HG03575 (cell line): ENCODE data around the gene ITPA.

Experiments
- ATAC-seq: cut with Tn5 transposase; IDR thresholded peaks from one replicate; pipeline ENCODE4 v1.9.1; 2021; ENCODE audit not compliant: unreplicated experiment, insufficient number of reproducible peaks, low FRiP score; ENCODE audit errors: extremely low read depth

ITPA gene

GRCh38 chr20:3237011-3237957, 28.0 kb downstream of the ITPA start:
- no peak for ATAC-seq

DNA sequence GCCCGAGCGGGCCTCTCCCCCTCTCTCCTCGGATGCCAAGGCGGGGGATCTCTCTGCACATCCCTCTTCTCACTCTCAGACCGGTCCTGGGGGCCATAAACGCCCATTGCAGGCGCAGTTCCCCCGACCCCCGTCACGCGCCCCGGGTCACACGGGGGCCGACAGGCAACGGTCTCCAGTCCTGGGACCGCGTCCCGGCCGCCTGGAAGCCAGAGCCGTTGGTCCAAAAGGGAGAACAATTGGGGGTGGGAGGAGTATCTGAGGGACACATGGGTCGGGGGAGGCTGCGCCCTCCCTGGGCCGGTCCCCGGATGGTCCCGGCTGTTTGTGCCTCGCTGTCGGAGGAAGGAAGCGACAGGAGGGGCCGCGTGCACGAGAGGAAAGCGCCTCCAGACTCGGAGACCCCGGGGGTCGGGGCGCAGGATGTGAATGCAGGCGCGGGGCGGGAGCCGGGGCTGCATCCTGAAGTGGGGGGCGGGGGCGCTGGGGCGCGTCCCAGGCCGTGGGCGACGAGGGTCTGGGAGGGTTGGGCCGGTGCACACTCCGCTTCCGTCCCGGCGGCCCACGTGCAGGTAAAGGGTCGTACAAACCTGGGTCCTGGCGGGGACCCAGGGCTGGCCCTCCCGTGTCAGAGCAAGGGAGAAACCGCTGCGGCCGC, 28.8 kb downstream of the ITPA start:
- ATAC-seq, result no peak

DNA sequence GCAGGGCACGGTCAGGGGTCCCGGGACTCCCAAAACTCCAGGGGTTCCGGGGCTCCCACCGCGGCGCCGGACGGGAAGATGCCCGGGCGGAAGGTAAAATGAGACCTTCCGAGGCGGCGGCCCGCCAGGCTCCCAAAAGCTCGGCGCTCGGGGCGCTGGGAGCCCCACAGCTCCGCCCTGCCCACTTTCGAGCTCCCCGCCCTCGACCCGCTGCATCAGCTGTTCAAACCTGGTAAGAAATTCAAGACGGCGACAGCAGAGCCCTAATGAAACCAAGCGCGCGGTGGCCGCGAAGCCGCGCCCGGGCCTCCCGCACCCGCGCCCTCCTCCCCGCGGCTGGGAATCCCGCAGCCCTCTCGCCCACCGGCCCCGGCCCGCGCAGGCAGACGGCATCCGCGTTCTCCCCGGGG, 29.3 kb downstream of the ITPA start:
- ATAC-seq, result no peak

DNA sequence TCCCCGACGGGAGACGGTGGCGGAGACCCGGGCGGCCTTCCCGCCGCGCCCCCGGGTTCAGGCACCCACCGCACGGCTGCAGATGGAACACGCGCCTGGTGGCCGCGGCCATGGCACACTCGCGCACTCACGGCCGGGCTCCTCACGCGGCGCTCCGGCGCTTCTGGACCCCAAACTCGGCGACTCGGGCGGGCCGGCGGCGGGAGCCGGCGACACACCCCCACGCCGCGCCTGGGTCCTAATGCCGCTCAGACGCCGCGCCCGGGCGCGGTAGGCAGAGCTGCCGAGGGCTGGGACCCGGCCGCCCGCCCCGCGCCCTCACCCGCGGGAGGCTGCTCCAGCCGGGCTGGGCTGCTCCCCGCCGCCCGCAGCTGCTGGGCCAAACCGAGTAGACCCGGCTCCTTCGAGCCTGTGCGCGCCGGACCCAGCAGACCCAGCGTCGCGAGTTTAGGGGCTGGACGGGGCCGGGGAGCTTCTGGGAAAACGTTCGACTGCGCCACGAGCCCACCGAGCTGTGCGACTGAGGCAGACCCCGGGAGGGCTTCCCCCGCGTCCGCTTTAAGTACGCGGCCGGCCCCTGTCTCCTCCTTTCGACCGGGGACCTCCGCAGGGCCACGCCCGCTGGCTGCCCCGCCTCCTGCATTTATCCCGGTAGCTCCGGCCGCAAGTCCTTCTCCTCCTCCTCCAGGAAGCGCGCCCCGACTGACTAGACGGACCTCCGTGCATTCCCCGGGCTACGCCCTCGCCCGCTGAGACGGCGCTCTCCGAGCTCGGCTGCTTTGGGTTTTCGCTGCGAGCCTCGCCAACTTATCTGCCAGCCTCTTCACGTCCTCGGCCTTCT, 29.9 kb downstream of the ITPA start, which contains the start of gene SLC4A11:
SLC4A11 (minus strand) TSS at position 165 of the 841 bp plus-strand sequence; CDS start at position 112, 53 bp downstream.
- ATAC-seq, result no peak

DNA sequence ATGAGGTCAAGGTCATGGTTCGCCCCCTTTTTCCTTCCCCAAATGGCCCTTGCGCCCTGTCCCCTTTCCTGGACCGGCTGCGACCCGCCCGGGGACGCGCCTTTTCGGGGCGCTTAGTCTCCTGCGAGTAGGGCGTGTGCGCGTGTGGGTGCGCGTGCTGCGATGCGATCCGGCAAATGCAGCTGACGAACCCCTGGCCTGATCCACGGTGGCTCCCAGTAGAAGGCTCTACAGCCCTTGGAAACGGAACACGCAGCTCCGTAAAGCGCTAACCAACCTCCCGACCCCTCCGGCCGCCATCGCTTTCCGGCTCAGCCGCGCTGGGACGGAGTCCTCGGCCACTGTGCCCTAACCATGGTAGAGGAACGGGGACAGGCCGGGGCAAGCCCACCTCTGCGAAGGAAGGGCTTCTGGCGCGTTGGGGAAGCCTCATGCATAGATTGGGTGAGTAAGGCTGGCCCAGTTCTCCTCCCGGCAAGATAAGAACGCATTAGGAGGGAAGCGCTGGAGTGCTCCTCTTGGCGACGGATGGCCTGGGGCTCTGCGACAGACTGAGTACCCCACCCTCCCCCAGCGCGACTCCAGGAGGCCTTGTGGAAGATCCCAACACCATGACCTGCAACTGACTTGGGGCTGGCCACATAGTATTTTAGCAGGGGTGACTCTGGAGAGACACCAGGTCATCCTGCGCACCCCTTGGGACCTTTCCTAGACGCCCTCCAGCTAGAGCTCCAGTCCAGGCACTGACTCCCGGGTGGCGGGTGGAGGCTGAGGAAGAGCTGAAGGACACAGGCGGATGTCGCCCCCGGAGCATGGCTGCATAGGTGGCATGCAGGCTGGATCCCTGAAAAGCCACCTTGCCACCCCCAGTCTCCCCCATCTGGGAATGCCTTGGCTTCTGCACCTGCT, 30.8 kb downstream of the ITPA start:
- ATAC-seq, result no peak

GRCh38 chr20:3240776-3241363, 31.6 kb downstream of the ITPA start:
- ATAC-seq, result no peak

DNA sequence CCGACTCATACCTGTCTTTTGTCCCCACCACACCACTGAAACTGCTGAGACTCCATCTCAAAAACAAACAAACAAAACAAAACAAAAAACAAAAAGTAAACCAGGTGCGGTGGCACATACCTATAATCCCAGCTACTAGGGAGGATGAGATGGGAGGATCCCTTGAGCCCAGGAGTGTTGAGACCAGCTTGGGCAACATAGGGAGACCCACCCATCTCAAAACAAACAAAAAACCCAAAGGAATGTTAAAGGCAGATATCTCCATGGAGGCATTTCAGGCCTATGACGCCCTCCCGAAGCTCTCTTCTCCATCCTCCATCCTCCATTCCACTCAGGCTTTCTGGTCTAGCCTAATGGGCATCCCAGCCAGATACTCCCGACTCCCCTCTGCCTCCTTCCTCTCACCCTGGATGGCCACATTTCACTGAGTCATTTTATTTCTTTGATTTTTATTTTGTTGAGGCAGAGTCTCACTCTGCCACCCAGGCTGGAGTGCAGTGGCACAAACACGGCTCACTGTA, 32.9 kb downstream of the ITPA start:
- ATAC-seq, result no peak

DNA sequence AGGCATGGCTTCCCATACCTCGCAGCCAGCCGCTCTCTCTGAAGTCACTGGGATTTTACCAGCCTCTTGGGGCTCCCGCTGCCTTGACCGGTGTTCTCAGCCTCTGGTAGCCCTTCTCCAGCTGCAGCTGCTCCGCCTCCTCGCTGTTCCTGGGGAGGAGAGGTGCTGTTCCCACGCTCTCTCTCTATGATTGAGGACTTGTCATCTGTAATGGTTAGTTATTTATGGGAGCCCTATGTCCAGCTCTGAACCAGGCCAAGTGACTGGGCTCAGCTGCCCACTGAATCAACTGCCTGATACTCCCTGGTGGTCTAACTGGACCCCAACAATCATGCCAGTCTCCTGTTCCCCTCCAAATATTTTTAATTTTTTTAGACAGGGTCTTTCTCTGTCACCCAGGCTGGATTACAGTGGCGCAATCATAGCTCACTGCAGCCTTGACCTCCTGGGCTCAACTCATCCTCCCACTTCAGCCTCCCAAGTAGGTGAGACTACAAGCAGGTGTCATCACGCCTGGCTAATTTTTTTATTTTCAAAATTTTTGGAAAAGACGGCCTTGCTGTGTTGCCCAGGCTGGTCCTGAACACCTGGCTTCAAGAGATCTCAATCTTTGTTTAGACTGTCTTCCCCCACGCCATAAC, 34.5 kb downstream of the ITPA start:
- ATAC-seq, result no peak

- ATAC-seq, result no peak
Measured at GRCh38 chr20:3244613-3245012, 35.3 kb downstream of the ITPA start.

DNA sequence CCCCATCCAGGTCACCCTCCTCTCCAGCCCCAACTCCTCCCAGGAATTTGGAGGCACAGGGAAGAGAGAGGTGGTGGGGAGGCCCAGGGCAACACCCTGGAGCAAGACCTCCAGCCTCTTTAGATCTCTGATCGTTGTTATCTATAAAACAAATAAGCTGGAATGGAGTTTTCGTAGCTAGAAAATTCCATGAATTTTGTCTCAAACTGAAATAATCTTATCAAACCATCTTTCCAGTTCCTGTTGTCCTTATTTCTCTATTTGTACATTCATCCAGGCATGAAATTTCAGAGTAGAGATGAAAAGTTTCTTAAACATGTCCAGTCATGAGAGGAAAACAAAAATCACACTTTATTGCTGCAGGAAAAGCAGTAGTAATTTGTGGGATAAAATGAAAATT, 35.9 kb downstream of the ITPA start:
- no peak for ATAC-seq

- ATAC-seq, result no peak
Measured at GRCh38 chr20:3245711-3246110, 36.4 kb downstream of the ITPA start.

DNA sequence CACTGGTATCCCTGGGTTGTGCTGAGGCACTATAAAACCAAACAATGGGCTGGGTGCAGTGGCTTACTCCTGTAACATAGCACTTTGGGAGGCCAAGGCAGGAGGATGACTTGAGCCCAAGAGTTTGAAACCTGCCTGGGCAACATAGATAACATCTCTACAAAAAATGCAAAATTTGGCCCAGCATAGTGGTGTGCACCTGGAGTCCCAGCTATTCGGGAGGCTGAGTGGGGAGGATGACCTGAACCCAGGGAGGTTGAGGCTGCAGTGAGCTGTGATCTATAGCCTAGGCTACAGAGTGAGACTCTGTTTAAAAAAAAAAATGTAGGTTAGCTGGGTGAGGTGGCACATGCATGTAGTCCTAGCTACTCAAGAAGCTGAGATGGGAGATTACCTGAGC, 37.4 kb downstream of the ITPA start:
- ATAC-seq, result no peak

GRCh38 chr20:3247638-3248037, 38.3 kb downstream of the ITPA start:
- no peak for ATAC-seq

GRCh38 chr20:3248167-3248992, 39.1 kb downstream of the ITPA start:
- ATAC-seq, result no peak

GRCh38 chr20:3248993-3249347, 39.7 kb downstream of the ITPA start:
- ATAC-seq, result no peak

- ATAC-seq, result no peak
Measured at GRCh38 chr20:3250091-3250504, 40.8 kb downstream of the ITPA start.

DNA sequence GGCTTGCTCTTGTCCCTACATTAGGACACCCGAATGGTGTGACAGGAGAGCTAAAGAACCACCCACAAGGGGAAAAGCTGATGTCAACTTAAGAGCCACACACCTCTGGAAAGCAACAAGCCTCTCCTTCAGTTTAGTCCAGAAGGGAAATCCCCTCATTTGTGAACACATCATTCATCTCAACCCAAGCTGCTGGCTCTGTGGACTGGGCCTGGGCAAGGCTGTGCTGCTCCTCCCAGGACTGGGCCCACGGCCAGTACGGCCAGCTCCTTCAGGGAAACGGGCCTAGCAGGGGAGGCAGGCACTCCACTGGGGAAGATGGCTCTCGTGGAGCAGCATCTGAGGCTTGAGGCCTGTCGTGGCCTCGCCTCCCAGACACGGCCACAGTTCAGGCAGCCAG, 42.5 kb downstream of the ITPA start:
- no peak for ATAC-seq
